Hepatocyte (in vitro differentiated cells): Measurements from ENCODE around the gene ERGIC1. TPM values are rescaled to one million over a fixed set of nuclear protein-coding genes. Genes with fewer than 3 reads are reported as not detected.

Experiments used
- DNase-seq: peaks from one replicate; pipeline ENCODE4 v3.0.0-alpha.2; 2016; ENCODE audit warnings: low spot score
- H2AFZ ChIP-seq: fragments of 200-600 bp; sonication (generic); 2 replicates; pipeline ENCODE4 v1.6.0; 2016; ENCODE audit warnings: antibody characterized with exemption, mild to moderate bottlenecking
- H3K27ac ChIP-seq: fragments of 200-600 bp; sonication (generic); 2 replicates; pipeline ENCODE4 v1.5.1; 2016; ENCODE audit warnings: mild to moderate bottlenecking
- H3K27me3 ChIP-seq: fragments of 200-600 bp; sonication (generic); 2 replicates; pipeline ENCODE4 v1.6.1; 2016
- H3K36me3 ChIP-seq: fragments of 200-600 bp; sonication (generic); replicated peaks from 2 replicates; pipeline ENCODE4 v1.5.1; 2016; ENCODE audit warnings: low read depth; ENCODE audit not compliant: insufficient read depth
- H3K4me1 ChIP-seq: fragments of 200-600 bp; sonication (generic); 2 replicates; pipeline ENCODE4 v1.5.1; 2016; ENCODE audit warnings: mild to moderate bottlenecking, moderate library complexity; ENCODE audit not compliant: insufficient read depth
- H3K4me2 ChIP-seq: fragments of 200-600 bp; sonication (generic); 2 replicates; pipeline ENCODE4 v1.6.0; 2016
- H3K4me3 ChIP-seq: fragments of 200-600 bp; sonication (generic); 2 replicates; pipeline ENCODE4 v1.5.1; 2016; ENCODE audit warnings: mild to moderate bottlenecking
- H3K79me2 ChIP-seq: fragments of 200-600 bp; sonication (generic); 2 replicates; pipeline ENCODE4 v1.6.0; 2017; ENCODE audit warnings: mild to moderate bottlenecking
- H3K9me2 ChIP-seq: fragments of 200-600 bp; sonication (generic); replicated peaks from 2 replicates; pipeline ENCODE4 v1.6.0; 2017; ENCODE audit warnings: mild to moderate bottlenecking; ENCODE audit not compliant: insufficient read depth
- H3K9me3 ChIP-seq: fragments of 200-600 bp; sonication (generic); 2 replicates; pipeline ENCODE4 v1.5.1; 2016; ENCODE audit warnings: low read depth, mild to moderate bottlenecking
- H4K20me1 ChIP-seq: fragments of 200-600 bp; sonication (generic); 2 replicates; pipeline ENCODE4 v1.6.0; 2016; ENCODE audit warnings: mild to moderate bottlenecking; ENCODE audit not compliant: insufficient read depth, poor library complexity, severe bottlenecking
- CTCF ChIP-seq: fragments of 200-600 bp; sonication (generic); IDR thresholded peaks from 2 replicates; pipeline ENCODE4 v1.5.1; 2016; ENCODE audit warnings: antibody characterized with exemption, mild to moderate bottlenecking; ENCODE audit not compliant: poor library complexity
- EZH2 ChIP-seq: fragments of 200-600 bp; sonication (generic); IDR thresholded peaks from 2 replicates; pipeline ENCODE4 v1.6.1; 2016; ENCODE audit warnings: antibody characterized with exemption, mild to moderate bottlenecking, borderline replicate concordance
- EZH2phosphoT487 ChIP-seq: fragments of 200-600 bp; sonication (generic); IDR thresholded peaks from one replicate; pipeline ENCODE4 v1.6.1; 2018; ENCODE audit warnings: antibody characterized with exemption, mild to moderate bottlenecking, low read depth, moderate library complexity; ENCODE audit not compliant: unreplicated experiment, severe bottlenecking
- WGBS: methylation state at CpG from one replicate; pipeline ENCODE4 v1.1.6; 2016; ENCODE audit warnings: low lambda C conversion rate; ENCODE audit errors: missing lambda C conversion rate; 5-methylcytosine and 5-hydroxymethylcytosine counted together
- polyA plus RNA-seq: library from polyadenylated mRNA; unstranded; fragments of >200 nt; fragmentation: Nextera tagmentation; extraction: Ambion mirVana; gene quantifications from 2 replicates; pipeline ENCODE4 v1.2.1, GENCODE V29; 2016
- total RNA-seq: library from RNA; depleted of rRNA; stranded (reverse); fragments of >200 nt; gene quantifications from 2 replicates; pipeline ENCODE4 v1.2.3, GENCODE V29; 2014

The ERGIC1 gene
- total and polyA plus RNA-seq, 2 experiments from 2014 or later: 39.1 to 107 TPM

DNA sequence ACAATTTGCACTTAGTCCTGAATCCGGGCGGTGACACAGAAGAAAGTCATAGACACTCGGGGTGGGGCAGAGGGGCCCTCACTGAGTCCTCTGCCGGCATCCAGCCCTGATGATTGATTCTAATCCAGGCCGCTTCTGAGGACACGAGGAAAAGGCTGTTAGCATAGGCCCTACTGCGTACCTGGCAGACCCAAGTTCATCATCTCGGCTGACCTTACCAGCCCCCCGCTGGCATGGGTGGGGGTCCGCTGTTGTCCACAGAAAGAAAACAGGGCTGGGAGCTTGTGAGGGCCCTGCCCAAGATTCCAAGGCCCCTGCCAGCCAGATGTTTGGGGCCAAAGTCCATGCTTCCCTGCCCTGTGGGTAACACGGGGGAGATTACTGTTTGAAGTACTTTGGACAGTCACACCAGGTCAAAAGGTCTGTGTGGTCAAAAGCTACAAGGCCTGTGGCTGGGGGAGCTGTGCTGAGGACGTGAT is 24.5 kb downstream of the ERGIC1 start:
- H3K27ac ChIP-seq: peak overlapping the region; percentile 98
- 54% methylated on average over 12 of the region's 12 CpGs for WGBS
- H3K4me2 ChIP-seq: peak overlapping the region; percentile 39
- peaks cover 79% of the 10 kb centered on the region for H3K79me2 ChIP-seq
- no peaks in the 10 kb centered on the region for H3K9me2 ChIP-seq
- TF ChIP-seq EZH2 (no peak), EZH2phosphoT487 (no peak), CTCF (no peak)
- H2AFZ ChIP-seq: no peak overlapping the region
- H3K4me3 ChIP-seq: no peak overlapping the region
- H3K4me1 ChIP-seq: peaks cover 33% of the 10 kb centered on the region
- H3K27me3 ChIP-seq: no peaks in the 10 kb centered on the region
- H3K36me3 ChIP-seq: no peaks in the 10 kb centered on the region
- H3K9me3 ChIP-seq: no peaks in the 10 kb centered on the region
- DNase-seq: peak; percentile 69
- peaks cover 2% of the 10 kb centered on the region for H4K20me1 ChIP-seq

DNA sequence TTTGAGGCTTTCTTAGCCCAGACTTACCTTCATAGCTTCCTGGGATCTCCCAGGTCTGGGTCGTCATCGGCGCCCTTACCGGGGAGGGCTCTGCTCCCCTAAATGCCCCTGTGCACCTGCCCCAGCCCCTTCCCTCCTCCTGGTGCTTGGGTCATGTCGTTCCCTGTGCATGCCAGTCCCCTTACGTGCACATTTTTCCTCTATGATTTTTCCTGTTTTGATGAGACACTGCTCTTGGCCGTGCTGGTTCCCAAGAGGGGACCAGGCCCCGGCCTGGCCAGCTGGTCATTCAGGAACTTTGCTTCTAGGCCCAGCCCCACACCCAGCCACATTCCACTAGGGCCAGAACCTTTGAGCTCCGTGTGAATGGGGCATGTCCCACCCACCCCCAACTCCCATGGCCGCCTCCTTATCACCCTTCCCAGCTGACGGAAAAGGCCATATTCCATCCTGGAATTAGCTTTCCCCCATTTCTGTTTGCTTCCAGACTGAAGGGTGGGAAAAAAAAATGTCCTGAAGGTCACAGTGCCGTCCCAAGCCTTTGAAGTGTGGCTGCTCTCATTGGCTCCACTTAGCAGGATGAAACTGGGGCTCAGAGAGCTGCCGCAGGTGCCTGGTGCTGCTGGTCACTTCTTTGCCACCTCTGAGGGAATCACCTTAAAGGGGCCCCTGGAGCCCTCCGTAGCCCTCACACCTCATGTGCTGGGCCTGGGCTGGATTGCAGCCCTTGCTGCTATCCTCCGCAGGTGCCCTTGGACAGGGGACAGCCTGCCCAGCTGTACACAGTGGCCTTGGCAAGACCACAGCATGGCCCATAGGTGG is 25.1 kb downstream of the ERGIC1 start:
- WGBS: 66% methylated on average over 14 of the region's 15 CpGs
- peaks cover 75% of the 10 kb centered on the region for H3K79me2 ChIP-seq
- H4K20me1 ChIP-seq: peaks cover 2% of the 10 kb centered on the region
- no peaks in the 10 kb centered on the region for H3K36me3 ChIP-seq
- H3K9me3 ChIP-seq: no peaks in the 10 kb centered on the region
- TF ChIP-seq EZH2: no peak
- no peak for TF ChIP-seq CTCF
- no peak for TF ChIP-seq EZH2phosphoT487
- no peak overlapping the region for H2AFZ ChIP-seq
- H3K4me3 ChIP-seq: no peak overlapping the region
- peaks cover 29% of the 10 kb centered on the region for H3K4me1 ChIP-seq
- H3K9me2 ChIP-seq: no peaks in the 10 kb centered on the region
- H3K27me3 ChIP-seq: no peaks in the 10 kb centered on the region
- peak; percentile 74 for DNase-seq
- peak overlapping the region; percentile 98 for H3K27ac ChIP-seq
- H3K4me2 ChIP-seq: peak overlapping the region; percentile 39

- Histone ChIP-seq H3K4me2 (peak overlapping the region; percentile 39), H3K27ac (peak overlapping the region; percentile 98), H4K20me1 (peaks cover 2% of the 10 kb centered on the region), H3K27me3 (no peaks in the 10 kb centered on the region), H3K36me3 (no peaks in the 10 kb centered on the region), H3K4me3 (no peak overlapping the region), H2AFZ (no peak overlapping the region), H3K9me2 (no peaks in the 10 kb centered on the region), H3K9me3 (no peaks in the 10 kb centered on the region), H3K4me1 (peaks cover 29% of the 10 kb centered on the region), H3K79me2 (peaks cover 76% of the 10 kb centered on the region)
- WGBS: 77% methylated on average over 4 of the region's 4 CpGs
- no peak for TF ChIP-seq EZH2
- TF ChIP-seq EZH2phosphoT487: no peak
- no peak for TF ChIP-seq CTCF
- DNase-seq: no peak
Measured at GRCh38 chr5:172859966-172860365, 25.9 kb downstream of the ERGIC1 start.
